Panc1 (cell line): ENCODE results near the gene GPD1L.

Source experiments
- CTCF ChIP-seq: fragments of 450-650 bp; IDR thresholded peaks from 2 replicates; pipeline ENCODE4 v1.5.1; 2017; ENCODE audit warnings: mild to moderate bottlenecking
- POLR2AphosphoS5 ChIP-seq: IDR thresholded peaks from 2 replicates; pipeline ENCODE4 v1.6.1; 2012; ENCODE audit warnings: mild to moderate bottlenecking, low read depth, low read length, moderate library complexity
- REST ChIP-seq, 2 experiments: IDR thresholded peaks; 2 replicates each; pipeline ENCODE4 v1.6.1; 2011 to 2012; ENCODE audit warnings: low read depth in 2 of 2, control low read depth in 1 of 2, low read length in 1 of 2, mild to moderate bottlenecking in 1 of 2, moderate library complexity in 1 of 2; ENCODE audit not compliant: insufficient read depth in 1 of 2
- SIN3A ChIP-seq: IDR thresholded peaks from 2 replicates; pipeline ENCODE4 v1.6.1; 2012; ENCODE audit warnings: low read depth, mild to moderate bottlenecking, low read length, moderate library complexity, borderline replicate concordance; ENCODE audit not compliant: insufficient read depth
- TCF7L2 ChIP-seq: IDR thresholded peaks from 2 replicates; pipeline ENCODE4 v1.6.1; 2011; ENCODE audit warnings: mild to moderate bottlenecking, low read depth, low read length, inconsistent platforms

GRCh38 chr3:32093204-32093603 is 13.2 kb upstream of the GPD1L start:
- TF ChIP-seq CTCF (no peak), POLR2AphosphoS5 (no peak), REST (IDR thresholded peaks at IDR 0.05; ENCODE audit: insufficient read depth in 1 of 2, low read depth in 2 of 2, low read length in 1 of 2) (no peak), SIN3A (no peak), TCF7L2 (no peak)
